Prostate gland (tissue), 2 donors: ENCODE data around the gene ABL2.
"Not testable (repeated sequence)": the region's sequence is repeated elsewhere in the genome, so short reads cannot be mapped to it uniquely, and the experiment has no call there.

Source experiments
- CTCF ChIP-seq, 4 experiments: fragments of 200-600 bp in 2 of 4; fragments of 450-650 bp in 2 of 4; sonication (generic) in 2 of 4; IDR thresholded peaks; 1 replicate in 3 of 4; 2 replicates in 1 of 4; pipeline ENCODE4 v1.5.1; 2016 to 2019; ENCODE audit warnings: antibody characterized with exemption in 4 of 4, mild to moderate bottlenecking in 2 of 4, moderate library complexity in 2 of 4
- POLR2A ChIP-seq: fragments of 450-650 bp; IDR thresholded peaks from one replicate; pipeline ENCODE4 v1.6.1; 2016; ENCODE audit warnings: antibody characterized with exemption, mild to moderate bottlenecking

GRCh38 chr1:179135168-179135567, 94.3 kb downstream of the ABL2 start:
- TF ChIP-seq CTCF (IDR thresholded peaks at IDR 0.05); POLR2A: not testable (repeated sequence)
